Measurements from ENCODE around the gene FAM20A.
"Not testable (repeated sequence)": the region's sequence is repeated elsewhere in the genome, so short reads cannot be mapped to it uniquely, and the experiment has no call there.

The FAM20A gene

GRCh38 chr17:68564415-68565111 is 36.6 kb downstream of the FAM20A start:
- DNase-seq: no peak

GRCh38 chr17:68562736-68563135 is 38.4 kb downstream of the FAM20A start:
- no peak for DNase-seq

DNA sequence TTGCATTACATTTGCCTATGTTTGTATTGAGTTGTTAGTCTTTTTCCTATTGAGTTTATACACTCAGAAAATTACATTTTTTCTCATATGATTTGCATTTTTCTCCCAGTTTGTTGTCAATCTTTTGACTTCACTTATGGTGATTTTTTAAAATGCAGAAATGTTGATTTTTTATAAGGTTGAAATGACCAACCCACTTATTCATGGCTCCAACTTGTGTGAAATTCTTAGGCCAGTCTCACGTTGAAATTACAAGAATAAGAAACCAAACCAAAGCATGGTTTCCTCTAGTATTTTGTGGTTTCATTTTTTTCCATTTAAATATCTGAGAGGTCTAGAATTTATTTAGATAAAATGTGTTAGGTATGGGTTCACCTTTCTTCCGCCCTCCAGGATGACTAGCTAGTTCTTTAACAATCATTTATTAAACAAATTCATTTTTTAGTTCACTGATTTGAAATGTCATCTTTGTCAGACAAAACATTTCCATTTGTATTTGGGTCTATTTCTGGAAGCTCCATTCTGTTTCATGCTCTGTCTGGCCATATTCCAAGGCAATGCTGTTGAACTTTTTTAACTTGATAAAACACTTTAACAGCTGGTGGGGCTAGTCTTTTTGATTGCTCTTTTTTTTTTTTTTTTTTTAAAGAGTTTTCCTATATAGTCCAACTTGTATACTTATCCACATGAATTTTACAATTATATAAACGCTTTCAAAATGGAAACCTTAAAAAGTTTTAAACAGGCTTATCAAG is 40.0 kb downstream of the FAM20A start:
- no peak for DNase-seq

DNA sequence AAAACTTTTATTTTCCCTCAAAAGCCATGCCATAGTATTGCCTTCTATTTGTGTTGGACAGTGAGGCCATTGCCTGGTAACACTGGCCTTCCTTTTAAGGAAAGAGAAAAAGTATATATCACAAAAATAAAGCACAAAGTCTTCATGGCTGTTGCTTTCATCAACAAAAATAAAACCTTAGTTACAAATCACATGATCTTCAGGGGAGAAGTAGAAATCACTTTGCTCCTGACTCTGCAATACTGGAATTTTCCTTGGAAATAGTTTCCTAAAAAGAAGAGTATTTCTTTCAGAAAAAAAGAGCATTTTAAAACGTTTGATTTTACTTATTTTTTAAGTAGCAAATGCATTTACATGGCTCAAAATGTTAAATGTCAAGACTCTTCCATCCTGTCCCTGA is 41.9 kb downstream of the FAM20A start:
- no peak for DNase-seq

DNA sequence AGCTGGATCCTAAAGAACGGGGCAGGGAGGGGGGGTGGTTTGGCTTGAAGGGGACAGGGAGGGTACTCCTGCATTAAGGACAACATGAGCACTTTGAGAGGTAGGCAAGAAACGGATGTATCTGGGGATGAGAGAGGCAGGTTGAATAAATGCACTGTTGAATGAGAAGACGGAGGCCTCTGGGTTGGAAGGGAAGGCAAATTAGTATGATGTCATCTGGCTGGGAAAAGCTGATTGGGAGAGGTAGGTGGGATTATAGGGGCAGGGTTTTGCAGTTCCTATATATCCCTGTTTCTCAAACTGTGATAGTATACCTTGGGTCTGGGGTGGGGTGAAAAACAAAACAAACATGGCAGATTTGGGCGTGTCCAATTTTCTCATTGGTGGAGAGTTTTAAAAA is 44.6 kb downstream of the FAM20A start:
- no peak for DNase-seq

DNA sequence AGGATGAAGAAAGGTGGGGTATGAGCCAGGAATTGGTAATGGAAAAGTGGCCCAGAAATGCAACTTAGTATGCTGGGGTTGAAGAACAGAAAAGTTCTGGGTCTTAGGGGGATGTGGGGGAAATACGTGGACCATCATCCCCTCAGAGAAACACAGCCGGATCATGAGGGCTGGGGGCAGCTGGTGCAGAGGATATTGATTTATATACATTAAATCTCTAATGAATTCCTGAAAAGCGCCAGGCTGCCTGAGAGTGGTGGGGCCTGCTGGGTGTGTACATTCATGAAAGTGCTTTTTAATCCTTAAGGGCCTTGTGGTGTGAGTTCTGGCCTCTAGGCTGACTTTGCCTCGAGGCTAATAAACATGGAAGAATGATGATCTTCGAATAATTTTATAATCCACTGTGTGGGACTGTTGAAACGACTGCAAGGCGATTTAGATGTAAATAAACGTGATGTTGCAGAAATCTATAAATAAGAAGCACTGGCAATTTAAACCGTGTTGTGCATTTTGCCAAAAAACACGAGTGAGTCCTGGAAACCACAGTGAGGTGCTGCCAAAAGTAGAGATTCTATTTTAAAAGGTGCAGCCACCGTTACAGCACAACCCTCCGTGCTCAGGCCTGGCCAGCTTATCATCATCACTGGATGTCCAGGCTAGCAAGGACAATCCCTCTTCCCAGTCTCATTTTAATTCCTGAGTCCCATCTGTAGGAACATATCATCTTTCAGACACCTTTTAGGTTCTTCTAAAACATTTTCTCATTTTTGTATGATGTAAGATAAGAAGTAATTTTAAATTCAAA is 56.9 kb downstream of the FAM20A start:
- DNase-seq: no peak

- DNase-seq: no peak
Measured at GRCh38 chr17:68542698-68543463, 58.3 kb downstream of the FAM20A start.

GRCh38 chr17:68541816-68542215 is 59.4 kb downstream of the FAM20A start:
- DNase-seq: no peak

DNA sequence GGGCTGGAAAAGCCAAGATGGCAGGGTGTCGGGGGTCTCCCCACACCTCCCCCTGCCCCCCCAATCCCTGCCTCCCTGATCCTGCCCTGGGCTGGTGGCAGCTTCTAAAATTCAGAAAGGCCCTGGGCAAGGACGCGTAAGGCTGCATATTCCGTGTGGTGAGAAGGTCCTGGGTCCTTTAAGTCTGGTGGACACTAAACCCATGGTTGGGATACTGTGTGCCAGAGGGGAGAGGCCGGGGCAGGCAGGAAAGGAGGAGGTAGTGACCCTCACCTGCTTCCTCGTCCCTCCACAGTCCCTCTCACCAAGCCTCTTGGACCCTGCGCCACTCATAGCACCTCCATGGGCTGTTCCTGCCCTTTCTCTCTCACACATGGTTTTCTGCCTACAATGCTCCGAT is 60.2 kb downstream of the FAM20A start:
- DNase-seq: no peak

GRCh38 chr17:68539548-68540467 is 61.4 kb downstream of the FAM20A start:
- no peak for DNase-seq

- no peak for DNase-seq
Measured at GRCh38 chr17:68535922-68536321, 65.2 kb downstream of the FAM20A start.

- no peak for DNase-seq
Measured at GRCh38 chr17:68534695-68535088, 66.5 kb downstream of the FAM20A start.

DNA sequence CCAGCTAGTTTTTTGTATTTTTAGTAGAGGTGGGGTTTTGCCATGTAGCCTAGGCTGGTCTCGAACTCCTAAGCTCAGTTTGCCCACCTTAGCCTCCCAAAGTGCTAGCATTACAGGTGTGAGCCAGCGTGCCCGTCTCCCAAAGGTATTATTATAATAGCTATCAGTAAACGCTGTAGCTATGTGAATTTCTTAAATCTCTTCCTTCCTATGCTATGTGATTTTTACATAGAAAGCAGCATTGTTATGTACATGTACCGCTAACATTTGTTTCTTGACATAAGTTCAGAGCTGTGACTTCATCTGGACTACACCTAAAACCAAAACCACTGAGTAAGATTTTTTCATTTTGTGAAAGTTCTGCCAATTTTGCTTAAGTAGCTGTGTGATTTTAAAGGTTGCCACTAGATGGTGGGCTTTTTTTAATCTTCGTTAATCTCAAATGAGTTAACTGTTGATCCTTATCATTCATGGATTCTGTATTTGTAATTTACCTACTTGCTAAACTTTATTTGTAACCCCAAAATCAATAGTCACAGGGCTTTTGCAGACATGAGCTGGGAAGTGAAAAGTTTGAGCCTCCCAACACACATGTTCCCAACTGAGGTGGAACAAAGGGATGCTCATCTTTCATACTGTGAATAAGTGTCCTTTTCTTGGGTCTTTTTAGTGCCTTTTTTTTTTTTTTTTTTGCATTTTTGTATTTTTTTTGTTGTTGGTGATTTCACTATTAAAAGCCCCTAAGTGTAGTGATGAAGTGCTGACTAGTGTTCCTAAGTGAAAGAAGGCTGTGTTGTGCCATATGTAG is 67.1 kb downstream of the FAM20A start:
- no peak for DNase-seq

- DNase-seq: no peak
Measured at GRCh38 chr17:68532826-68533225, 68.3 kb downstream of the FAM20A start.

GRCh38 chr17:68531252-68531651 is 69.9 kb downstream of the FAM20A start:
- DNase-seq: no peak

DNA sequence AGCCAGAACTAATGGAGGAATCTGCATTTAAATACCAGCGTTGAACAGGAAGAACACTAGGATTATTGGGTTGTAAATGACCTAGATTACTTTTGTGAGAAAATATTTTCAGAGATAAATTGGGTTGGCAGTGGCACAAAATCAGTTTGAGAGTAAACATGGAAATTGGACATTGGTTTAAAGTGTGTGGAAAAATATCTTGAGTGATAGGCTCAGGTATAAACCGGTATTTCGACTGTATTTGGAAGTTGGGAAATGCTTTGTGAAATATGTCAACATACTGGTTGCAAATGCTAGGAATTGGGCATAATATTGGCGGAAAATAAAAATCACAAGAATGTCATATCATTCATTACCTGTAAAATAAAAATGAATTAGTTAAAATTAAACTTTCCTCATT is 73.9 kb downstream of the FAM20A start:
- no peak for DNase-seq

DNA sequence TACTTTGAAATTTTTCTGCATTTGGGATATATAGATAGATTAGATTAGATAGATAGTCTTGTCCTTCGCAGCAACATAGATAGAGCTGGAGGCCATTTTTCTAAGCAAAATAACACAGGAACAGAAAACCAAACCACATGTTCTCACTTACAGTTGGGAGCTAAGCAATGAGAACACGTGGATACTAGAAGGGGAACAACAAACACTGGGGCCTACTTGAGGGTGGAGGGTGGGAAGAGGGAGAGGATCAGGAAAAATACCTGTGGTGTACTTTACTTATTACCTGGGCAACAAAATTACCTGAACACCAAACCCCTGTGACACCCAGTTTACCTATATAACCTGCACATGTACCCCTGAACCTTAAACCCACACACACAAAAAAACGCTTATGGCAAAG is 74.6 kb downstream of the FAM20A start:
- no peak for DNase-seq

DNA sequence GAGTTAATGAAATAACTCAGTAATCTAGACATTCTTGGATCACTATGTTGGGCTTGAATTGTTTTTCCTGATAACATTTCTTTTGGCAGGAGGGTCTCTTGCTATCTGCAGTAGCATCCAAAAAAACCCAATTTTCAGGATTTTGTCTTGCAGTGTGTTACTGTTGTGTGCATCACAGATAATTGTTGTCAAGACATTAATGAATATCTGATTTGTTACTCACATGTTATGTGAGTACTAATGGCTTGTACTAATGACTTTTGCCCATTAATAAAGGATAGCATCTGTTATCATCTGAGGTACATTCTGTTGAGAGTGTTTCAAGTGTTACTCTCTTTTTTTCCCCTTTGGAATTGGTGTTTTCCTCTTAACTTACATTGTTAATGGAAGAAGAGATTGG is 78.9 kb downstream of the FAM20A start:
- DNase-seq: no peak

GRCh38 chr17:68519911-68520310 is 81.3 kb downstream of the FAM20A start:
- no peak for DNase-seq

DNA sequence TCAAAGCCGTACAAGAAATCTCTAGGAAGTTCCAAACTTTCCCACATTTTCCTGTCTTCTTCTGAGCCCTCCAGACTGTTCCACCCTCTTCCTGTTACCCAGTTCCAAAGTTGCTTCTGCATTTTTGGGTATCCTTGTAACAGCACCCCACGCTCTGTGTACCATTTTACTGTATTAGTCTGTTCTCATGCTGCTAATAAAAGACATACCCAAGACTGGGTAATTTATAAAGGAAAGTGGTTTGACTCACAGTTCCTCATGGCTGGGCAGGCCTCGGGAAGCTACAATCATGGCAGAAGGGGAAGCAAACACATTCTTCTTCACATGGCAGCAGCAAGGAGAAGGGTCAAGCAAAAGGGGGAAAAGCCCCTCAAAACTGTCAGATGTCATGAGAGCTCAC is 82.1 kb downstream of the FAM20A start:
- not testable (repeated sequence) for DNase-seq
